Osteoblast (primary cell): ENCODE measurements around the gene IL5. TPM values are rescaled to one million over a fixed set of nuclear protein-coding genes. Genes with fewer than 3 reads are reported as not detected.

Source experiments
- DNase-seq: peaks from one replicate; pipeline ENCODE4 v3.0.0; 2011; ENCODE audit warnings: low spot score, mixed read lengths; ENCODE audit not compliant: insufficient read length; ENCODE audit errors: missing footprints
- H2AFZ ChIP-seq: 2 replicates; pipeline ENCODE4 v1.6.0; 2011; ENCODE audit warnings: mild to moderate bottlenecking, low read length
- H3K27ac ChIP-seq: 2 replicates; pipeline ENCODE4 v1.5.1; 2011; ENCODE audit warnings: mild to moderate bottlenecking, low read depth, low read length, moderate library complexity
- H3K27me3 ChIP-seq: 2 replicates; pipeline ENCODE4 v1.6.0; 2012; ENCODE audit warnings: mild to moderate bottlenecking, control low read depth, inconsistent platforms, low read length, moderate library complexity; ENCODE audit not compliant: insufficient read depth
- H3K36me3 ChIP-seq: 2 replicates; pipeline ENCODE4 v1.5.1; 2011; ENCODE audit warnings: mild to moderate bottlenecking, low read length, control low read depth, moderate library complexity; ENCODE audit not compliant: insufficient read depth
- H3K4me1 ChIP-seq: 2 replicates; pipeline ENCODE4 v1.5.1; 2011; ENCODE audit warnings: mild to moderate bottlenecking, low read length, control low read depth, moderate library complexity; ENCODE audit not compliant: insufficient read depth
- H3K4me2 ChIP-seq: 2 replicates; pipeline ENCODE4 v1.6.0; 2011; ENCODE audit warnings: mild to moderate bottlenecking, low read length; ENCODE audit not compliant: insufficient read depth
- H3K4me3 ChIP-seq: fragments of 200-600 bp; sonication (generic); 3 replicates; pipeline ENCODE4 v1.5.1; 2012; ENCODE audit warnings: mild to moderate bottlenecking, low read length, inconsistent platforms; ENCODE audit not compliant: insufficient read depth
- H3K79me2 ChIP-seq: 2 replicates; pipeline ENCODE4 v1.6.0; 2012; ENCODE audit warnings: mild to moderate bottlenecking, low read length, control low read depth, inconsistent platforms; ENCODE audit not compliant: insufficient read depth
- H3K9me3 ChIP-seq: 2 replicates; pipeline ENCODE4 v1.5.1; 2011; ENCODE audit warnings: low read depth, low read length, control low read depth
- H4K20me1 ChIP-seq: 2 replicates; pipeline ENCODE4 v1.6.0; 2012; ENCODE audit warnings: mild to moderate bottlenecking, low read length, control low read depth; ENCODE audit not compliant: insufficient read depth
- total RNA-seq: library from RNA; depleted of rRNA; stranded (reverse); fragments of >200 nt; gene quantifications from 2 replicates; pipeline ENCODE4 v1.2.3, GENCODE V29; 2012
- TF ChIP-seq, protein P1 (sequence below): IDR thresholded peaks from 2 replicates; pipeline ENCODE4 v1.5.1; 2011; ENCODE audit warnings: mild to moderate bottlenecking, low read depth, low read length, moderate library complexity; ENCODE audit errors: extremely low read depth

The IL5 gene
- total RNA-seq, 1 donor: not detected

DNA sequence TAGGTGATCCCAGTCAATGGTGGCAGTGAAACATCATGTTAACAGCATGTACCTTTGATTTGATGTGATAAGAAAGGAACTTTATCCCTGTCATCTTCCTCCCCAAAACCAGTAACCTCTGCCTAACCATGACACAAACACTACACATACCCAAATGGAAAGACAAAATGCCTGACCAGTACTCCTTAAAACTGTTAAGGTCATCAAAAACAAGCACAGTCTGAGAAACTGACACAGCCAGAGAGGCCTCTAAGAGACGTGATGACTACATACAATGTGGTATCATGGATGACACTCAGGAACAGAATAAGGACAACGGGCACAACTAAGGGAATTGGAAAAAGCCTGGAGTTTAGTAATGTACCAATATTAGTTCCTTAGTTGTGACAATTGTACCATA, 3.9 kb upstream of the IL5 start:
- no peak for DNase-seq
- Histone ChIP-seq H3K4me1 (no peaks in the 10 kb centered on the region), H4K20me1 (no peaks in the 10 kb centered on the region), H3K9me3 (no peaks in the 10 kb centered on the region), H3K27me3 (peaks cover 15% of the 10 kb centered on the region), H3K36me3 (no peaks in the 10 kb centered on the region), H3K4me2 (no peak overlapping the region), H3K4me3 (no peak overlapping the region), H3K79me2 (no peaks in the 10 kb centered on the region), H3K27ac (no peak overlapping the region), H2AFZ (no peak overlapping the region)
- TF ChIP-seq, protein P1, sequence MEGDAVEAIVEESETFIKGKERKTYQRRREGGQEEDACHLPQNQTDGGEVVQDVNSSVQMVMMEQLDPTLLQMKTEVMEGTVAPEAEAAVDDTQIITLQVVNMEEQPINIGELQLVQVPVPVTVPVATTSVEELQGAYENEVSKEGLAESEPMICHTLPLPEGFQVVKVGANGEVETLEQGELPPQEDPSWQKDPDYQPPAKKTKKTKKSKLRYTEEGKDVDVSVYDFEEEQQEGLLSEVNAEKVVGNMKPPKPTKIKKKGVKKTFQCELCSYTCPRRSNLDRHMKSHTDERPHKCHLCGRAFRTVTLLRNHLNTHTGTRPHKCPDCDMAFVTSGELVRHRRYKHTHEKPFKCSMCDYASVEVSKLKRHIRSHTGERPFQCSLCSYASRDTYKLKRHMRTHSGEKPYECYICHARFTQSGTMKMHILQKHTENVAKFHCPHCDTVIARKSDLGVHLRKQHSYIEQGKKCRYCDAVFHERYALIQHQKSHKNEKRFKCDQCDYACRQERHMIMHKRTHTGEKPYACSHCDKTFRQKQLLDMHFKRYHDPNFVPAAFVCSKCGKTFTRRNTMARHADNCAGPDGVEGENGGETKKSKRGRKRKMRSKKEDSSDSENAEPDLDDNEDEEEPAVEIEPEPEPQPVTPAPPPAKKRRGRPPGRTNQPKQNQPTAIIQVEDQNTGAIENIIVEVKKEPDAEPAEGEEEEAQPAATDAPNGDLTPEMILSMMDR: no peak

DNA sequence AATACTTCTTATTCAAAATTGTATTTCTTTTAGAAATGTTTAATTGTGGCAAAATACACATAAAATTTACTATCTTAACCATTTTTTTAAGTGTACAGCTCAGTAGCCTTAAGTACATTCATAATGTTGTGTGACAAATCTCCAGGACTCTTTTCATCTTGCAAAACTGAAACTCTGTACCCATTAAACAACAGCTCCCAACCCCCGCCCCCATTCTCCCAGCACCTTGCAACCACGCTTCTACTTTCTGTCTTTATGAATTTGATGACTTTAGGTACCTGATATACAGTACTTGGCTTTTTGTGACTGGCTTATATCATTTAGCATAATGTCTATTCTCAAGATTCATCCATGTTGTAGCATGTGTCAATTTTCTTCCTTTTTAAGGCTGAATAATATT, 2.8 kb upstream of the IL5 start:
- H3K4me3 ChIP-seq: no peak overlapping the region
- no peak overlapping the region for H2AFZ ChIP-seq
- H4K20me1 ChIP-seq: no peaks in the 10 kb centered on the region
- no peak for DNase-seq
- TF ChIP-seq, protein P1: no peak
- no peaks in the 10 kb centered on the region for H3K36me3 ChIP-seq
- H3K79me2 ChIP-seq: no peaks in the 10 kb centered on the region
- no peaks in the 10 kb centered on the region for H3K9me3 ChIP-seq
- H3K27me3 ChIP-seq: peaks cover 15% of the 10 kb centered on the region
- H3K4me1 ChIP-seq: no peaks in the 10 kb centered on the region
- no peak overlapping the region for H3K27ac ChIP-seq
- no peak overlapping the region for H3K4me2 ChIP-seq

DNA sequence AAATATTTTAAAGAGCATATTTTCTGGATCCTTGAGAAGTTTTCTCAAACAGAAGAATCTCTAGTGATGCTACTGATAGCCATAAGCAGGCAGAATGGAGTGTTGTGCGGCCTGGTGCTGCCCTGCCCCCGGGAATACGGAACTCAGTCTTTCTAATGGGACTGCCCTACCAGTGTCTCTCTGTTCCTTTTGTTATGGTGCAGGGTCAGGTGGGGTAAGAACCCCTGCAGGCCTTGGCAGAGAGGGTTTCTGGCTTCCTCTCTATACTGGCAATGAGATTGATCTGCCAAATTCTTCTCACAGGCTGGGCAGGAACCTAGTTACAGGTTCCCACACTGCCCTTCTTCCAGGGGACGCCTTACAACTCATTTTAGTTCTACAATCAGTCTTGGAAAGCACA, 2.6 kb downstream of the IL5 start:
- H2AFZ ChIP-seq: no peak overlapping the region
- no peaks in the 10 kb centered on the region for H3K9me3 ChIP-seq
- H3K27ac ChIP-seq: no peak overlapping the region
- TF ChIP-seq, protein P1: no peak
- no peak for DNase-seq
- no peaks in the 10 kb centered on the region for H3K79me2 ChIP-seq
- no peak overlapping the region for H3K4me3 ChIP-seq
- H4K20me1 ChIP-seq: no peaks in the 10 kb centered on the region
- H3K36me3 ChIP-seq: no peaks in the 10 kb centered on the region
- H3K4me1 ChIP-seq: no peaks in the 10 kb centered on the region
- H3K4me2 ChIP-seq: no peak overlapping the region
- H3K27me3 ChIP-seq: peaks cover 25% of the 10 kb centered on the region

DNA sequence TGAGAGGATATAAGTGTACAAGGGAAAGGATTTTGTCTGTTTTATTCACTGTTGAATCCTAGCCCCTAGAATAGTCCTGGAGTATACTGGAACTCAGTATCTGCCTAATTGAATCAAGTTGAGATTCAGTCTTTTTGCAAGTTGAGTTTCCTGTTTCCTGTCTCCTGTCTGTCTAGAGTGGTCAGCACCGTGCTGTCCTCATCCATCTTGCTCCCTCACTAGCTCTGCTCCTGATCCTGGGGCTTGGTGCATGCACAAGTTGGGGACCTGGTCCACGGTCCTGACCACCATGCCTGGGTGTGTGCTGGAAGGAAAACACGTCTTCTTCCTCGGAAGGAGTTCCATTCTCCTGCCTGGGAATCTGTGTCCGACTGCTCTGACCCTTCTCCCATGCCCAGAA, 3.2 kb downstream of the IL5 start:
- TF ChIP-seq, protein P1: no peak
- no peak overlapping the region for H3K4me3 ChIP-seq
- no peaks in the 10 kb centered on the region for H3K36me3 ChIP-seq
- no peaks in the 10 kb centered on the region for H3K4me1 ChIP-seq
- no peaks in the 10 kb centered on the region for H4K20me1 ChIP-seq
- no peak for DNase-seq
- no peaks in the 10 kb centered on the region for H3K9me3 ChIP-seq
- H3K27ac ChIP-seq: no peak overlapping the region
- no peak overlapping the region for H2AFZ ChIP-seq
- H3K79me2 ChIP-seq: no peaks in the 10 kb centered on the region
- no peak overlapping the region for H3K4me2 ChIP-seq
- peaks cover 29% of the 10 kb centered on the region for H3K27me3 ChIP-seq
